Stimulated activated CD8-positive, alpha-beta memory T cell treated with anti-CD3 and anti-CD28 coated beads, Interleukin-15, amount 100 ng/mL, for 24 hours (primary cell): ENCODE measurements around the gene LCE1C.

ENCODE experiments used
- DNase-seq: peaks from one replicate; pipeline ENCODE4 v3.0.0-alpha.2; 2020; ENCODE audit warnings: low read depth

LCE1C gene

DNA sequence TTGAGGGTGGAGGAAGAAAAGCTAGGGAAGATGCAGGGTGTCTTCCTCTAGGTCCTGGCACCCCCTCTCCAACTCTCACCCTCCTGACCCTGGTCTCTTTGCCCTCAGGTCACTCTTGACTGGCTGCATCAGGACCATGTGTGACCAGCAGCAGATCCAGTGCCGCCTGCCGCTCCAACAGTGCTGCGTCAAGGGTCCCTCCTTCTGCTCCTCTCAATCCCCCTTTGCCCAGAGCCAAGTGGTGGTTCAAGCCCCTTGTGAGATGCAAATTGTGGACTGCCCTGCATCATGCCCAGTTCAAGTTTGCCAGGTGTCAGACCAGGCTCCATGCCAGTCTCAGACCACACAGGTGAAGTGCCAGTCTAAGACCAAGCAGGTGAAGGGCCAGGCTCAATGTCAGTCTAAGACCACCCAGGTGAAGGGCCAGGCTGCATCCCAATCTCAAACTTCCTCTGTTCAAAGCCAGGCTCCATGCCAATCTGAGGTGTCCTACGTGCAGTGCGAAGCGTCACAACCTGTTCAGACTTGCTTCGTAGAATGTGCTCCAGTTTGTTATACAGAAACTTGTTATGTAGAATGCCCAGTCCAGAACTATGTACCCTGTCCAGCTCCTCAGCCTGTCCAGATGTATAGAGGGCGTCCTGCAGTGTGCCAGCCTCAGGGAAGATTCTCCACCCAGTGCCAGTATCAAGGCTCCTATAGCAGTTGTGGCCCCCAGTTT, 46.8 kb downstream of the LCE1C start:
- no peak for DNase-seq

DNA sequence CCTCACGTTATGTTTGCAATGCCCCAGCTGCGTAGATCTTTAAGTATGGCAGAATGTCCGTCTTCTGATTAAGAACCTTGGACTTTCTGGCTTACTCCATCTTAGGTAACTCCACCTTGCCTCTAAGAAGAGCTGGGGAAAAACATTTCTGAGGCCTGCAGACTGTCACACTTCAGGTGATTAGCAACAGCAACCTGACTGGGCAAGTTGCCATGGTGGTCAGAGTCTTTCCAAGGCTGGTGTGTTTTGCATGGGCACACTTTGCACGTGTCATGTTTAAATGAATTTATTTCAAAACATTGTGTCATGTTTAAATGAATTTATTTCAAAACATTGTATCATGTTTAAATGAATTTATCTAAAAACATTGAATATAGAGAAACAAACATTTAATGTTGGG, 47.8 kb downstream of the LCE1C start:
- no peak for DNase-seq

DNA sequence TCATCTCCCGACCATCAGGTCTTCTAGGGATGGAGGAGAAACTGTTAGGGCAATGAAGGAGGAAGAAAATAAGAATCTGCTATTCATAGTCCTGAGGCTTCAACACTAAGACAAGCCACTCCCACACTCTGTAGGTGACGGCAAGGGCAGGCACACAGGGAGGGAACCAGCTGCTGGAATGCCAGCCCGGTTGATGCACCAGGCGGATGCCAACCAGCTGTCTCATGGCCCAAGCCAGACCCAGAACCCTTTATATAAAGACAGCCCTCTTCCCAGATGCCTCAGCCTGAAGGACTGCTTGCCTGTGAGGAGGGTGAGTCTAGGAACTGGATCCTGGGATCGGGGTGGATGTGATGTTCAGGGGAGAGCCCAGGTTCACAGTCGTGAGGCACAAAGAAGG, 48.7 kb downstream of the LCE1C start, which contains the start of gene KPRP:
Gene KPRP, plus strand, starts transcription at position 279 of the 400 bp plus-strand sequence. CDS start 1,564 bp downstream, outside the sequence.
- DNase-seq: no peak

DNA sequence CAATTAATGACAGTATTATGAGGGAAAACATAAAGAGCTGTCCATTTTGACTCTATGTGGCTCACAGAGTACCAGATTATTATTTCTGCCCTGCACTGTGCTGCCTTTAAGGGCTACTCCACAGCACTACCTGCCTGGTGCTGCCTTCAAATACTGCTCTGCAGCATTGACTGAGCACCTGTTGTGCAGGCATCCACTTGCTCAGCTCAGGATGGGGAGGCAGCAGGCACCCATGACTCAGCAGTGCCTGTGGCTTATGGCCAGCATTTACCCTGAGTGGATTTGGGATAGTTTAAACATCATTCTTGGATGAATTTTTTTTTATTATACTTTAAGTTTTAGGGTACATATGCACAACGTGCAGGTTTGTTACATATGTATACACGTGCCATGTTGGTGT, 49.6 kb downstream of the LCE1C start:
- DNase-seq: no peak
